HepG2 (cell line): ENCODE results near the gene OAS1.

ENCODE experiments used
- CBFB ChIP-seq: sonication (generic); formaldehyde crosslinking; IDR thresholded peaks from 2 replicates; pipeline ENCODE4 v1.4.0; 2020; ENCODE audit warnings: missing genetic modification reagents
- CCAR2 ChIP-seq: fragments of 200-400 bp; formaldehyde crosslinking; optimal IDR thresholded peaks from 2 replicates; pipeline ENCODE3; 2018; ENCODE audit warnings: low read depth, mild to moderate bottlenecking, low read length, moderate library complexity
- CTCF ChIP-seq: sonication (generic); formaldehyde crosslinking; IDR thresholded peaks from 2 replicates; pipeline ENCODE4 v1.5.0; 2020; ENCODE audit warnings: mild to moderate bottlenecking, missing genetic modification reagents, moderate library complexity
- MAFF ChIP-seq: IDR thresholded peaks from 2 replicates; pipeline ENCODE4 v1.6.1; 2011; ENCODE audit warnings: low read depth, low read length, improper control_type of control experiment
- MYC ChIP-seq: sonication (generic); formaldehyde crosslinking; IDR thresholded peaks from 2 replicates; pipeline ENCODE4 v1.9.0; 2021; ENCODE audit warnings: missing genetic modification reagents, borderline replicate concordance
- PATZ1 ChIP-seq: sonication (generic); formaldehyde crosslinking; IDR thresholded peaks from 2 replicates; pipeline ENCODE4 v1.4.0; 2020; ENCODE audit warnings: missing genetic modification reagents
- RAD21 ChIP-seq: fragments of 450-650 bp; formaldehyde crosslinking; IDR thresholded peaks from 2 replicates; pipeline ENCODE4 v1.5.0; 2020; ENCODE audit warnings: mild to moderate bottlenecking
- RERE ChIP-seq: IDR thresholded peaks from 2 replicates; pipeline ENCODE4 v1.6.1; 2016; ENCODE audit warnings: low read depth, missing genetic modification reagents, missing compliant biosample characterization
- RNF219 ChIP-seq: sonication (generic); formaldehyde crosslinking; IDR thresholded peaks from 2 replicates; pipeline ENCODE4 v1.5.0; 2020; ENCODE audit warnings: mild to moderate bottlenecking, missing genetic modification reagents
- TGIF2 ChIP-seq: IDR thresholded peaks from 2 replicates; pipeline ENCODE4 v1.6.1; 2016; ENCODE audit warnings: control low read depth, missing compliant biosample characterization
- ZNF530 ChIP-seq: sonication (generic); formaldehyde crosslinking; IDR thresholded peaks from 2 replicates; pipeline ENCODE4 v1.5.0; 2020; ENCODE audit warnings: low read depth, mild to moderate bottlenecking, missing genetic modification reagents
- ZNF609 ChIP-seq: sonication (generic); formaldehyde crosslinking; IDR thresholded peaks from 2 replicates; pipeline ENCODE4 v1.4.0; 2020; ENCODE audit warnings: mild to moderate bottlenecking, missing genetic modification reagents, borderline replicate concordance

- no peak for TF ChIP-seq ZNF530 (CRISPR knock-in tag)
- no peak for TF ChIP-seq RAD21 (CRISPR knock-in tag)
- TF ChIP-seq CCAR2, result no peak
- TF ChIP-seq TGIF2 (CRISPR knock-in tag), result no peak
- TF ChIP-seq MYC, result no peak
- TF ChIP-seq PATZ1 (CRISPR knock-in tag), result no peak
- TF ChIP-seq CTCF, result no peak
- TF ChIP-seq RERE, result no peak
- TF ChIP-seq RNF219 (CRISPR knock-in tag), result no peak
- TF ChIP-seq ZNF609 (CRISPR knock-in tag), result peak; percentile 35; the same call in 1 of the 2 replicates
- no peak for TF ChIP-seq CBFB (CRISPR knock-in tag)
- TF ChIP-seq MAFF, result no peak
Observed at GRCh38 chr12:112924986-112925385, 18.2 kb downstream of the OAS1 start.
